Keratinocyte (primary cell): ENCODE measurements around the gene NT5C1A. TPM values are rescaled to one million over a fixed set of nuclear protein-coding genes. Genes with fewer than 3 reads are reported as not detected.

Experiments used
- DNase-seq: peaks from one replicate; pipeline ENCODE4 v3.0.0-alpha.2; 2011; ENCODE audit warnings: low read depth, missing footprints, low spot score
- FAIRE-seq: peaks from 2 replicates; lab custom pipeline; 2011; peaks lifted over from hg19 to GRCh38; lab: Jason Lieb, UNC
- H2AFZ ChIP-seq: 2 replicates; pipeline ENCODE4 v1.6.0; 2012; ENCODE audit warnings: low read length, control low read depth, inconsistent platforms; ENCODE audit not compliant: control insufficient read depth
- H3K27ac ChIP-seq: 2 replicates; pipeline ENCODE4 v1.5.1; 2011; ENCODE audit warnings: low read length; ENCODE audit not compliant: control insufficient read depth, insufficient read depth
- H3K27me3 ChIP-seq: 3 replicates; pipeline ENCODE4 v1.6.0; 2011; ENCODE audit warnings: low read length; ENCODE audit not compliant: control insufficient read depth, insufficient read depth; ENCODE audit errors: extremely low read depth
- H3K36me3 ChIP-seq, 2 experiments: 2 replicates in 1 of 2; 3 replicates in 1 of 2; pipeline ENCODE4 v1.5.1; 2011; ENCODE audit warnings: low read length in 2 of 2, mild to moderate bottlenecking in 1 of 2; ENCODE audit not compliant: control insufficient read depth in 2 of 2, insufficient read depth in 2 of 2; ENCODE audit errors: extremely low read depth in 1 of 2
- H3K4me1 ChIP-seq: 3 replicates; pipeline ENCODE4 v1.5.1; 2011; ENCODE audit warnings: low read length; ENCODE audit not compliant: control insufficient read depth, insufficient read depth; ENCODE audit errors: extremely low read depth
- H3K4me2 ChIP-seq: 3 replicates; pipeline ENCODE4 v1.6.0; 2011; ENCODE audit warnings: low read depth, low read length; ENCODE audit not compliant: control insufficient read depth, insufficient read depth; ENCODE audit errors: extremely low read depth
- H3K4me3 ChIP-seq, 3 experiments: fragments of 200-600 bp in 1 of 3; sonication (generic) in 1 of 3; 2 replicates in 2 of 3; 3 replicates in 1 of 3; pipeline ENCODE4 v1.5.1; 2011 to 2016; ENCODE audit warnings: low read length in 3 of 3, mild to moderate bottlenecking in 3 of 3, control low read depth in 2 of 3, inconsistent platforms in 1 of 3, low read depth in 1 of 3, mixed read lengths in 1 of 3, mixed run types in 1 of 3, moderate library complexity in 1 of 3; ENCODE audit not compliant: control insufficient read depth in 2 of 3, insufficient read depth in 2 of 3; ENCODE audit errors: extremely low read depth in 1 of 3
- H3K79me2 ChIP-seq: 2 replicates; pipeline ENCODE4 v1.6.0; 2012; ENCODE audit warnings: low read length; ENCODE audit not compliant: control insufficient read depth, insufficient read depth
- H3K9ac ChIP-seq: 3 replicates; pipeline ENCODE4 v1.6.0; 2011; ENCODE audit warnings: low read length; ENCODE audit not compliant: control insufficient read depth, insufficient read depth; ENCODE audit errors: extremely low read depth
- H3K9me1 ChIP-seq: 3 replicates; pipeline ENCODE4 v1.6.0; 2011; ENCODE audit warnings: low read length; ENCODE audit not compliant: control insufficient read depth, insufficient read depth; ENCODE audit errors: extremely low read depth
- H3K9me3 ChIP-seq: 2 replicates; pipeline ENCODE4 v1.5.1; 2012; ENCODE audit warnings: low read depth, low read length; ENCODE audit not compliant: control insufficient read depth
- H4K20me1 ChIP-seq: 3 replicates; pipeline ENCODE4 v1.6.0; 2011; ENCODE audit warnings: low read length; ENCODE audit not compliant: control insufficient read depth, insufficient read depth; ENCODE audit errors: extremely low read depth
- CTCF ChIP-seq, 3 experiments: IDR thresholded peaks in 1 of 3; conservative IDR thresholded peaks in 1 of 3; optimal IDR thresholded peaks in 1 of 3; 2 replicates in 2 of 3; 3 replicates in 1 of 3; pipeline versions ENCODE3 to v1.5.1; 2011; ENCODE audit warnings: low read length in 3 of 3, mild to moderate bottlenecking in 3 of 3, moderate library complexity in 2 of 3, control low read depth in 1 of 3, inconsistent platforms in 1 of 3; ENCODE audit not compliant: insufficient read depth in 2 of 3; ENCODE audit errors: extremely low read depth in 1 of 3
- EZH2 ChIP-seq: IDR thresholded peaks from one replicate; pipeline ENCODE4 v1.6.1; 2012; ENCODE audit warnings: inconsistent platforms, mild to moderate bottlenecking, low read length, moderate library complexity
- dilution Hi-C: fragments of 300-500 bp; cut with MboI; formaldehyde crosslinking; loops from one replicate; pipeline ENCODE4 v1.7.0; 2020; ENCODE audit warnings: low sequenced_read_pairs; ENCODE audit not compliant: extremely low pct_ligation_motif_present
- polyA plus RNA-seq, 5 experiments: library from polyadenylated mRNA; depleted of rRNA in 3 of 5; stranded (reverse) in 3 of 5; stranded (forward) in 1 of 5; unstranded in 1 of 5; fragments of >200 nt; gene quantifications; 1 replicate in 1 of 5; 2 replicates in 3 of 5; 3 replicates in 1 of 5; pipeline versions ENCODE4 v1.2.1 to v1.2.3, GENCODE V29; 2011 to 2012; ENCODE audit warnings: missing spikeins in 2 of 5, low read depth in 1 of 5, low replicate concordance in 1 of 5

The NT5C1A gene
- polyA plus RNA-seq, 1 donor (not counting 4 experiments of a cell fraction or from before 2014, with no cell fraction given): not detected

GRCh38 chr1:39625009-39625408 is 46.9 kb downstream of the NT5C1A start:
- FAIRE-seq (no peak), DNase-seq (no peak)
- H3K9me1 ChIP-seq: no peaks in the 10 kb centered on the region
- no peaks in the 10 kb centered on the region for H3K79me2 ChIP-seq
- H3K4me3 ChIP-seq: no peak overlapping the region
- H2AFZ ChIP-seq: no peak overlapping the region
- H3K9ac ChIP-seq: no peak overlapping the region
- peaks cover 31% of the 10 kb centered on the region for H3K27me3 ChIP-seq
- dilution Hi-C loops: no loop called here
- no peaks in the 10 kb centered on the region for H3K4me1 ChIP-seq
- no peaks in the 10 kb centered on the region for H3K9me3 ChIP-seq
- no peaks in the 10 kb centered on the region for H4K20me1 ChIP-seq
- TF ChIP-seq EZH2 (no peak), CTCF (optimal IDR thresholded peaks at IDR 0.05 in 1 of 3, IDR thresholded peaks at IDR 0.05 in 1 of 3, conservative IDR thresholded peaks at IDR 0.05 in 1 of 3; ENCODE audit: extremely low read depth in 1 of 3, insufficient read depth in 2 of 3, low read length in 3 of 3) (no peak)
- no peak overlapping the region for H3K27ac ChIP-seq
- no peaks in the 10 kb centered on the region for H3K36me3 ChIP-seq
- no peak overlapping the region for H3K4me2 ChIP-seq

- H2AFZ ChIP-seq: no peak overlapping the region
- dilution Hi-C loops: no loop called here
- H3K79me2 ChIP-seq: no peaks in the 10 kb centered on the region
- TF ChIP-seq EZH2 (no peak), CTCF (optimal IDR thresholded peaks at IDR 0.05 in 1 of 3, IDR thresholded peaks at IDR 0.05 in 1 of 3, conservative IDR thresholded peaks at IDR 0.05 in 1 of 3; ENCODE audit: extremely low read depth in 1 of 3, insufficient read depth in 2 of 3, low read length in 3 of 3) (no peak)
- no peaks in the 10 kb centered on the region for H3K36me3 ChIP-seq
- H3K4me2 ChIP-seq: no peak overlapping the region
- no peak overlapping the region for H3K4me3 ChIP-seq
- DNase-seq (no peak), FAIRE-seq (no peak)
- H3K4me1 ChIP-seq: no peaks in the 10 kb centered on the region
- H3K9me1 ChIP-seq: no peaks in the 10 kb centered on the region
- H3K27ac ChIP-seq: no peak overlapping the region
- H3K9me3 ChIP-seq: no peaks in the 10 kb centered on the region
- no peaks in the 10 kb centered on the region for H4K20me1 ChIP-seq
- H3K9ac ChIP-seq: no peak overlapping the region
- H3K27me3 ChIP-seq: peaks cover 26% of the 10 kb centered on the region
Measured at GRCh38 chr1:39623053-39623452, 48.9 kb downstream of the NT5C1A start.
